Measurements from ENCODE around the gene CCPG1.

GRCh38 chr15:55327387-55327786, 80.8 kb downstream of the CCPG1 start:
- no peak for TF ChIP-seq CTCF (IDR thresholded peaks at IDR 0.05 in 2 of 3, conservative IDR thresholded peaks at IDR 0.05 in 1 of 3; ENCODE audit: control insufficient read depth in 2 of 3, extremely low read depth in 1 of 3, insufficient read depth in 1 of 3, low read depth in 3 of 3, low read length in 3 of 3)
- no peak for TF ChIP-seq POLR2A (IDR thresholded peaks at IDR 0.05; ENCODE audit: low read depth, low read length)
- TF ChIP-seq POLR2AphosphoS5 (IDR thresholded peaks at IDR 0.05; ENCODE audit: low read length), result no peak

All from GM12878 (cell line).